HepG2 (cell line): Measurements from ENCODE around the gene CD300H. TPM values are rescaled to one million over a fixed set of nuclear protein-coding genes. Genes with fewer than 3 reads are reported as not detected.

Experiments
- ATAC-seq: fragments of 200-7000 bp; cut with Tn5 transposase; 3 replicates; pipeline ENCODE4 v1.9.1; 2020; ENCODE audit warnings: mild to moderate bottlenecking, moderate library complexity
- BruUV-seq: library from RNA; stranded (reverse); fragments of 400-500 nt; replicated peaks from 2 replicates; lab custom pipeline; 2021; lab: Mats Ljungman, UMichigan
- CTCF ChIA-PET: fragments of 300-600 bp; formaldehyde crosslinking; extraction: SDS; loops from one replicate; lab custom pipeline; 2021; ENCODE audit warnings: low total read pairs, inconsistent platforms, low intra/inter-chr PET ratio; lab: Yijun Ruan, JAX
- POLR2A ChIA-PET: fragments of 350-600 bp; sonication (Branson Sonifier 250); formaldehyde crosslinking; loops from one replicate; lab custom pipeline; 2020; ENCODE audit warnings: antibody characterized with exemption, inconsistent platforms; lab: Yijun Ruan, JAX
- DNase-seq: peaks from one replicate; pipeline ENCODE4 v3.0.0-alpha.2; 2015; ENCODE audit warnings: low spot score
- FAIRE-seq: peaks from 3 replicates; lab custom pipeline; 2011; peaks lifted over from hg19 to GRCh38; lab: Jason Lieb, UNC
- H2AFZ ChIP-seq: one replicate; pipeline ENCODE4 v1.6.1; 2011; ENCODE audit warnings: low read length, inconsistent platforms
- H3K27ac ChIP-seq: fragments of 300-600 bp; 3 replicates; pipeline ENCODE4 v1.8.0; 2011; ENCODE audit warnings: mixed run types, mild to moderate bottlenecking, mixed read lengths, low read length, inconsistent platforms; ENCODE audit not compliant: insufficient read depth; ENCODE audit errors: extremely low read length
- H3K27me3 ChIP-seq, 2 experiments: fragments of 200-600 bp in 1 of 2; 2 replicates in 1 of 2; 3 replicates in 1 of 2; pipeline versions ENCODE4 v1.6.0 to v1.8.0; 2011; ENCODE audit warnings: low read length in 2 of 2, mild to moderate bottlenecking in 2 of 2, moderate library complexity in 2 of 2, inconsistent platforms in 1 of 2; ENCODE audit not compliant: insufficient read depth in 2 of 2, control insufficient read depth in 1 of 2
- H3K36me3 ChIP-seq, 2 experiments: fragments of 200-600 bp in 1 of 2; replicated peaks in 1 of 2; 2 replicates in 1 of 2; 3 replicates in 1 of 2; pipeline versions ENCODE4 v1.5.1 to v1.8.0; 2011; ENCODE audit warnings: low read length in 2 of 2, inconsistent platforms in 1 of 2; ENCODE audit not compliant: insufficient read depth in 2 of 2, control insufficient read depth in 1 of 2
- H3K4me1 ChIP-seq: 2 replicates; pipeline ENCODE4 v1.5.1; 2012; ENCODE audit warnings: low read length, inconsistent platforms; ENCODE audit not compliant: insufficient read depth
- H3K4me2 ChIP-seq: 2 replicates; pipeline ENCODE4 v1.6.0; 2011; ENCODE audit warnings: low read depth, low read length, inconsistent platforms
- H3K4me3 ChIP-seq, 3 experiments: fragments of 200-600 bp in 1 of 3; sonication (generic), shearing (Covaris generic) in 1 of 3; replicated peaks in 1 of 3; 2 replicates each; pipeline ENCODE4 v1.5.1; 2011 to 2016; ENCODE audit warnings: low read length in 3 of 3, inconsistent platforms in 2 of 3, low read depth in 2 of 3, mild to moderate bottlenecking in 2 of 3, control low read depth in 1 of 3, mixed read lengths in 1 of 3; ENCODE audit not compliant: insufficient read depth in 1 of 3
- H3K79me2 ChIP-seq: one replicate; pipeline ENCODE4 v1.6.1; 2011; ENCODE audit warnings: low read length, inconsistent platforms; ENCODE audit not compliant: insufficient read depth
- H3K9ac ChIP-seq: 2 replicates; pipeline ENCODE4 v1.6.0; 2011; ENCODE audit warnings: mild to moderate bottlenecking, low read depth, low read length, inconsistent platforms; ENCODE audit not compliant: insufficient read depth
- H3K9me3 ChIP-seq: 2 replicates; pipeline ENCODE4 v1.5.1; 2012; ENCODE audit warnings: mild to moderate bottlenecking, low read length
- H4K20me1 ChIP-seq: 2 replicates; pipeline ENCODE4 v1.6.0; 2011; ENCODE audit warnings: inconsistent platforms, mild to moderate bottlenecking, low read length, moderate library complexity; ENCODE audit not compliant: insufficient read depth
- DNMT1 ChIP-seq: sonication (generic); formaldehyde crosslinking; IDR thresholded peaks from 2 replicates; pipeline ENCODE4 v1.5.1; 2020; ENCODE audit warnings: mild to moderate bottlenecking, missing genetic modification reagents
- PBX2 ChIP-seq: IDR thresholded peaks from 2 replicates; pipeline ENCODE4 v1.6.1; 2016; ENCODE audit warnings: control low read depth
- SIN3B ChIP-seq: fragments of 150-350 bp; IDR thresholded peaks from 2 replicates; pipeline ENCODE4 v1.6.1; 2014; ENCODE audit warnings: low read length
- ZFX ChIP-seq: sonication (generic); formaldehyde crosslinking; IDR thresholded peaks from 2 replicates; pipeline ENCODE4 v1.4.0; 2020; ENCODE audit warnings: mild to moderate bottlenecking, low read depth, missing genetic modification reagents, moderate library complexity
- ZNF572 ChIP-seq: sonication (generic); formaldehyde crosslinking; IDR thresholded peaks from 2 replicates; pipeline ENCODE4 v1.5.1; 2020; ENCODE audit warnings: mild to moderate bottlenecking, missing genetic modification reagents
- ZNF574 ChIP-seq: sonication (generic); formaldehyde crosslinking; IDR thresholded peaks from 2 replicates; pipeline ENCODE4 v1.4.0; 2020; ENCODE audit warnings: missing genetic modification reagents
- ZNF674 ChIP-seq: sonication (generic); formaldehyde crosslinking; IDR thresholded peaks from 2 replicates; pipeline ENCODE4 v1.5.0; 2020; ENCODE audit warnings: low read depth, mild to moderate bottlenecking, missing genetic modification reagents
- WGBS: methylation state at CpG from one replicate; pipeline ENCODE4 v1.1.6; 2017; ENCODE audit warnings: low lambda C conversion rate; 5-methylcytosine and 5-hydroxymethylcytosine counted together
- in situ Hi-C: cut with HindIII; loops from 2 replicates; pipeline ENCODE4 v1.10.0; 2017; ENCODE audit warnings: low pct_unique_long_range_greater_than_20kb; ENCODE audit not compliant: extremely low pct_ligation_motif_present
- intact Hi-C: fragments of 100-400 bp; cut with micrococcal nuclease; formaldehyde crosslinking; loops from one replicate; pipeline ENCODE4 v1.10.0; 2022; ENCODE audit not compliant: unreplicated experiment
- polyA plus RNA-seq, 8 experiments: library from polyadenylated mRNA; depleted of rRNA in 3 of 8; stranded (reverse) in 7 of 8; unstranded in 1 of 8; fragments of >200 nt; fragmentation: Illumina TruSeq in 4 of 8; extraction: Trizol in 4 of 8; gene quantifications; 2 replicates each; pipeline versions ENCODE4 v1.2.1 to v1.2.3, GENCODE V29; 2011 to 2016; ENCODE audit warnings: low read depth in 4 of 8, missing spikeins in 1 of 8, mixed read lengths in 1 of 8; ENCODE audit not compliant: insufficient read depth in 1 of 8
- total RNA-seq, 5 experiments: library from RNA; depleted of rRNA; stranded (reverse); fragments of >200 nt; fragmentation: Illumina TruSeq; extraction: Trizol; gene quantifications; 2 replicates each; pipeline ENCODE4 v1.2.3, GENCODE V29; 2016; ENCODE audit warnings: low read depth in 1 of 5

The CD300H gene
- total and polyA plus RNA-seq, 2 of the 13 experiments (the other 11 are each of a cell fraction or from before 2014, with no cell fraction given) = not detected

- POLR2A ChIA-PET = no interaction called here
- no peaks in the 10 kb centered on the region for H3K79me2 ChIP-seq
- no peak overlapping the region for H3K4me2 ChIP-seq
- DNase-seq (no peak), FAIRE-seq (no peak), ATAC-seq (no peak; the same call in 2 of the 3 replicates)
- H3K27me3 ChIP-seq = peaks cover 2 to 73% of the 10 kb centered on the region in 2 experiments; a peak in 4 of 5 replicates
- WGBS = 12% methylated on average over 8 of the region's 10 CpGs
- TF ChIP-seq ZNF572 (CRISPR knock-in tag) = no peak
- TF ChIP-seq PBX2 = no peak
- no peak for TF ChIP-seq DNMT1 (CRISPR knock-in tag)
- no peak for TF ChIP-seq ZFX (CRISPR knock-in tag)
- no peak for TF ChIP-seq SIN3B
- no peak for TF ChIP-seq ZNF574
- TF ChIP-seq ZNF674 (CRISPR knock-in tag) = no peak
- in situ Hi-C loops (no loop called here), intact Hi-C loops (no loop called here)
- H3K4me1 ChIP-seq = peaks cover 11% of the 10 kb centered on the region; the same call in 1 of the 2 replicates
- no peaks in the 10 kb centered on the region for H4K20me1 ChIP-seq
- no peak overlapping the region for H3K9ac ChIP-seq
- CTCF ChIA-PET = no interaction called here
- H3K9me3 ChIP-seq = 0 out of 2 replicates have a peak, but pooled peaks cover 4% of the 10 kb centered on the region
- no TSS peak for BruUV-seq
- no peaks in the 10 kb centered on the region for H3K36me3 ChIP-seq
- H3K27ac ChIP-seq = no peak overlapping the region
- H2AFZ ChIP-seq = no peak overlapping the region
- H3K4me3 ChIP-seq = no peak overlapping the region
These were observed 44.8 kb downstream of the CD300H start for GRCh38 chr17:74522381-74523105.
